Chondrocyte (in vitro differentiated cells): ENCODE data around the gene NCR3LG1. TPM values are rescaled to one million over a fixed set of nuclear protein-coding genes. Genes with fewer than 3 reads are reported as not detected.

Experiments used
- DNase-seq: peaks from one replicate; pipeline ENCODE4 v3.0.0; 2021; ENCODE audit warnings: mixed read lengths, low spot score
- H3K27ac Mint-ChIP-seq: one replicate; pipeline ENCODE4 v1.8.0; 2021; ENCODE audit warnings: mild to moderate bottlenecking, moderate library complexity, mixed read lengths; ENCODE audit not compliant: unreplicated experiment
- H3K27me3 Mint-ChIP-seq: 2 replicates; pipeline ENCODE4 v1.8.0; 2021; ENCODE audit warnings: low read depth, mixed read lengths
- H3K36me3 Mint-ChIP-seq: 2 replicates; pipeline ENCODE4 v1.8.0; 2021; ENCODE audit warnings: low read depth, mixed read lengths
- H3K4me1 Mint-ChIP-seq: 2 replicates; pipeline ENCODE4 v1.8.0; 2021; ENCODE audit warnings: low read depth, mild to moderate bottlenecking, mixed read lengths
- H3K4me3 Mint-ChIP-seq: one replicate; pipeline ENCODE4 v1.8.0; 2021; ENCODE audit warnings: mild to moderate bottlenecking, moderate library complexity, mixed read lengths; ENCODE audit not compliant: unreplicated experiment
- H3K9me3 Mint-ChIP-seq: 2 replicates; pipeline ENCODE4 v1.8.0; 2021; ENCODE audit warnings: low read depth, mixed read lengths
- CTCF ChIP-seq: fragments of 200-600 bp; sonication (generic); IDR thresholded peaks from 2 replicates; pipeline ENCODE4 v1.5.0; 2021; ENCODE audit warnings: antibody characterized with exemption, mild to moderate bottlenecking, moderate library complexity
- total RNA-seq: library from RNA; stranded (reverse); gene quantifications from 3 replicates; pipeline ENCODE4 v1.2.1, GENCODE V29; 2021

NCR3LG1 gene
- total RNA-seq, 1 donor from 2014 or later = 9.4 TPM

- H3K9me3 Mint-ChIP-seq = peaks cover 40% of the 10 kb centered on the region
- peaks cover 45% of the 10 kb centered on the region for H3K36me3 Mint-ChIP-seq
Measured at GRCh38 chr11:17375547-17375946, 23.9 kb downstream of the NCR3LG1 start.

DNA sequence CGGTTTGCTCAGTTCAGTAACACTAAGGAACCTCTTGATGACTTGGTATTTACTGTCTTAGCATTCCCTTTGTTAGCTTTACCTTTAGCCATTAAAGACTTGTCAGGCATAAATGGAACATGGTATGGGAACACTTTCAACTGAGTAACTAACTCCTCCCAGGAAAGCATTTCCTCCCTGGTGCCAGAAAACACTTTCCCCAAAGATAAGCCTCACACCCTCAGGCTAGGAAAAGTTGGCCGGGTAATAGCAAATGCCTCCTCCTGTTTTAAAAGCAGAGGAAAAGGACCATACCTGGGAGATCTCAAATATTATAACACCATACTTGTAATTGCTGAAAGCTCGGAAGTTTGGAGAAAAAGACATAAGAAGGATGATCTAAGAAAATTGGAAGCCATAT is 24.9 kb downstream of the NCR3LG1 start:
- Mint-ChIP-seq H3K27me3 (no peaks in the 10 kb centered on the region), H3K27ac (no peak overlapping the region), H3K4me1 (peaks cover 6% of the 10 kb centered on the region), H3K36me3 (peaks cover 36% of the 10 kb centered on the region), H3K9me3 (peaks cover 30% of the 10 kb centered on the region), H3K4me3 (no peak overlapping the region)
- TF ChIP-seq CTCF = no peak
- no peak for DNase-seq

More at GRCh38 chr11:17375547-17375946, 23.9 kb downstream of the NCR3LG1 start:
- Mint-ChIP-seq H3K27me3 (no peaks in the 10 kb centered on the region), H3K4me3 (no peak overlapping the region), H3K27ac (no peak overlapping the region), H3K4me1 (no peaks in the 10 kb centered on the region)
- DNase-seq = no peak
- no peak for TF ChIP-seq CTCF

- TF ChIP-seq CTCF = no peak
- Mint-ChIP-seq H3K36me3 (peaks cover 14% of the 10 kb centered on the region), H3K4me3 (no peak overlapping the region), H3K9me3 (peaks cover 13% of the 10 kb centered on the region), H3K27me3 (no peaks in the 10 kb centered on the region), H3K27ac (no peak overlapping the region), H3K4me1 (peaks cover 6% of the 10 kb centered on the region)
- DNase-seq = no peak
Measured at GRCh38 chr11:17378655-17379054, 27.1 kb downstream of the NCR3LG1 start.

DNA sequence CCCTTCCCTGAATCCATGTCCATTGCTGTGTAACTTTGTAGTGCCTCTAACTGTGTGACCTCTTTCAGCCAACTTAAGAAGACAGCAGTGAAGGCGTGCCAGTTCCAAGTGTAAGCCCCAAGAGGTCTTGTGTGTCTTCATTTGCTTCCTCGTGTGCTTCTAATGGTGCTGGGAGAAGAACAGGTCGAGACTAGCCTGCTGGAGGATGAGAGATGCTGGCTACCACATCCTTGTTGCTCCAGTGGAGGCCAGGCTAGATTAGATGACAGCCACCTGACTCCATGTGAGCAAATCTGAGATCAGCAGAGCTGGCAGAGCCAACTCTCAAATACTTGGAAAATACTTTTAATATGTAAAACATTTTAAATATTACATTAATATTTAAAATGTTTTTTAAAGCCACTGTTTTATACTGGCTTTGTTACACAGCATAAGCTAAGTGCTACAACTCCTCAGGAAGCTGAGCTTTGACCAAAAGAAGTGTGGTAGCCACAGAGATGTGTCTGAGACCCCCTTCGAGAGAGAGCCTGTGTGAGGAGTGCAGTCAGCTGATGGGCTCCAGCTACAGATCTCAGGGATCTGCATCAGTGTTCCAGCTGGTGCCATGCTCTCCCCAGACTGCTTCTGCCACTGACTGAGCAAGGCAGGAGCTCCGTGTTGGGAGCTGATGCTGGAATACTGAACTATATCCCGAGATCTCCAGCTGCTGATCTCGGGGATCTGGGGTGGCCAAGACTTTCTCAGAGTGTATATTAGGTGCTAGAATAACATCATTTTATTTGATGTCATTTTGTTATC is 28.0 kb downstream of the NCR3LG1 start:
- no peak for DNase-seq
- Mint-ChIP-seq H3K36me3 (peaks cover 10% of the 10 kb centered on the region), H3K9me3 (peaks cover 8% of the 10 kb centered on the region), H3K4me3 (no peak overlapping the region), H3K27me3 (no peaks in the 10 kb centered on the region), H3K4me1 (peaks cover 6% of the 10 kb centered on the region), H3K27ac (no peak overlapping the region)
- TF ChIP-seq CTCF = no peak

DNA sequence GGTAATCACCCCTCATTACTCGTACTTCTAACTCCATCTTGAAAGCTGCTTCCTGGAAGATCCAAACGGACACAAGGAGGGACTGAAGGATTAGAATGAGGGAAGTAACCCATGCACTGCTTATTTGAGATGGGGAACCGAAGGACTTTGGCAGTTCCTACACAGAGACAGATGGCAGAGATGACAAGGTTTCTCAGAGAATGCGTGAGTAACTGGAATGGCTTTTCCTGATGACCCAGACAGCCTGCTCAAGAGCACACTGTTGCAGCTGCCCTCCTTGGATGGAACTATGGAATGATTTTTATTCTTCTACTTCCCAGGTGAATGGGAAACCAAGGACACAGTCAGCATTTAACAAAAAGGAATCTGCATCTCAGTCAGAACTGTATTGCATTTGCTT is 29.6 kb downstream of the NCR3LG1 start:
- Mint-ChIP-seq H3K4me1 (peaks cover 6% of the 10 kb centered on the region), H3K36me3 (peaks cover 6% of the 10 kb centered on the region), H3K9me3 (peaks cover 3% of the 10 kb centered on the region), H3K4me3 (no peak overlapping the region), H3K27me3 (no peaks in the 10 kb centered on the region), H3K27ac (no peak overlapping the region)
- DNase-seq = no peak
- TF ChIP-seq CTCF = no peak
